Lower leg skin (tissue), 4 donors: ENCODE measurements around the gene TTC38. TPM values are rescaled to one million over a fixed set of nuclear protein-coding genes. Genes with fewer than 3 reads are reported as not detected.
A peak's percentile ranks its signal among the peaks of the same experiment; 100 is the strongest.

Source experiments
- DNase-seq, 2 donors: peaks; one replicate each; pipeline ENCODE4 v3.0.0-alpha.2; 2019; ENCODE audit warnings: low spot score in 2 of 2
- H3K4me3 ChIP-seq: fragments of 200-600 bp; sonication (generic); 2 replicates; pipeline ENCODE4 v1.5.1; 2017; ENCODE audit warnings: mild to moderate bottlenecking, low read depth; ENCODE audit not compliant: poor library complexity, severe bottlenecking
- POLR2A ChIP-seq, 2 donors: fragments of 450-650 bp; IDR thresholded peaks; one replicate each; pipeline ENCODE4 v1.6.1; 2016 to 2017; ENCODE audit warnings: antibody characterized with exemption in 2 of 2, mild to moderate bottlenecking in 1 of 2, moderate library complexity in 1 of 2
- WGBS, 2 donors: methylation state at CpG; one replicate each; pipeline ENCODE4 v1.1.5; 2018; 5-methylcytosine and 5-hydroxymethylcytosine counted together
- intact Hi-C: fragments of 100-400 bp; cut with DNase I; formaldehyde crosslinking; loops from one replicate; pipeline ENCODE4 v1.15.0; 2023; ENCODE audit warnings: low total_unique reads
- total RNA-seq, 4 donors: library from RNA; depleted of rRNA; stranded (reverse); fragments of >200 nt; gene quantifications; one replicate each; pipeline ENCODE4 v1.1.0, GENCODE V29; 2016
- TF ChIP-seq, protein P1 (sequence below), 3 donors: fragments of 450-650 bp; IDR thresholded peaks; one replicate each; pipeline ENCODE4 v1.5.1; 2016; ENCODE audit warnings: antibody characterized with exemption in 3 of 3, mild to moderate bottlenecking in 3 of 3, moderate library complexity in 2 of 3

TTC38 gene
- total RNA-seq, 4 donors from 2014 or later = 19.1 to 44.7 (median 22.0) TPM

DNA sequence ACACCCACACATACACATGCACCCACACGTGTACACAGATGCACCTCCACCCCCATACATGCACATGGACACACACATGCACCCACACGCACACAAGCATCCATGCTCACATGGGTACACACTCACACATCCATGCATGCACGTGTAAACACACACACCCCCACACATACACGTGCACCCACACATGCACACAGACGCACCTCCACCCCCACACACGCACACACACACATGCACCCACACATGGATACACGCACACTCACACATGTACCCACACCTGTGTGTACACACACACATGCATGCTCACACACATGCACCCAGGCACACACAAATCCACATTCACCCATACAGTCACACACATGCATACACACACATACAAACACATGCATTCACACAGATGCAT, 42.2 kb upstream of the TTC38 start:
- TF ChIP-seq, protein P1, sequence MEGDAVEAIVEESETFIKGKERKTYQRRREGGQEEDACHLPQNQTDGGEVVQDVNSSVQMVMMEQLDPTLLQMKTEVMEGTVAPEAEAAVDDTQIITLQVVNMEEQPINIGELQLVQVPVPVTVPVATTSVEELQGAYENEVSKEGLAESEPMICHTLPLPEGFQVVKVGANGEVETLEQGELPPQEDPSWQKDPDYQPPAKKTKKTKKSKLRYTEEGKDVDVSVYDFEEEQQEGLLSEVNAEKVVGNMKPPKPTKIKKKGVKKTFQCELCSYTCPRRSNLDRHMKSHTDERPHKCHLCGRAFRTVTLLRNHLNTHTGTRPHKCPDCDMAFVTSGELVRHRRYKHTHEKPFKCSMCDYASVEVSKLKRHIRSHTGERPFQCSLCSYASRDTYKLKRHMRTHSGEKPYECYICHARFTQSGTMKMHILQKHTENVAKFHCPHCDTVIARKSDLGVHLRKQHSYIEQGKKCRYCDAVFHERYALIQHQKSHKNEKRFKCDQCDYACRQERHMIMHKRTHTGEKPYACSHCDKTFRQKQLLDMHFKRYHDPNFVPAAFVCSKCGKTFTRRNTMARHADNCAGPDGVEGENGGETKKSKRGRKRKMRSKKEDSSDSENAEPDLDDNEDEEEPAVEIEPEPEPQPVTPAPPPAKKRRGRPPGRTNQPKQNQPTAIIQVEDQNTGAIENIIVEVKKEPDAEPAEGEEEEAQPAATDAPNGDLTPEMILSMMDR (IDR thresholded peaks at IDR 0.05) = no peak
- no peak for TF ChIP-seq POLR2A (IDR thresholded peaks at IDR 0.05)
- intact Hi-C loops = no loop called here
- WGBS, 2 donors = 87 to 91% methylated on average over 7 of the region's 7 CpGs
- DNase-seq = no peak
- no peak overlapping the region for H3K4me3 ChIP-seq

DNA sequence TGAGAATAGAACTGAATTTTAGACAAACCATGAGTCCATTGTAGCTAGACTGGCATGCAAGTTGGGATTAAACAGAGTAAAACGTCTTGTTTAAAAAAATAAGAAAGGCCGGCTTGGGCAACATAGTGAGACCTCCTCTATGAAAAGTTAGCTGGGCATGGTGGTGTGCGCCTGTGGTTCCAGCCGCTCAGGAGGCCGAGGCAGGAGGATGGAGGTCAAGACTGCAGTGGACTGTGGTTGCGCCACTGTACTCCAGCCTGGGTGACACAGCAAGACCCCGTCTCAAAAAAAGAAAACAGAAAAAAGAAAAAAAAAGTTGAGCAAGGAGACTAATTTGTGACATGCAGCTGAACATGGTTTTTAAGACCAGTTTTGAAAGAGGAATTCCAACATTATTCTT, 41.2 kb upstream of the TTC38 start:
- no peak overlapping the region for H3K4me3 ChIP-seq
- 94 to 96% methylated on average over 7 of the region's 7 CpGs for WGBS, 2 donors
- TF ChIP-seq POLR2A (IDR thresholded peaks at IDR 0.05) = no peak
- TF ChIP-seq, protein P1 (IDR thresholded peaks at IDR 0.05) = no peak
- intact Hi-C loops = no loop called here
- DNase-seq = no peak

DNA sequence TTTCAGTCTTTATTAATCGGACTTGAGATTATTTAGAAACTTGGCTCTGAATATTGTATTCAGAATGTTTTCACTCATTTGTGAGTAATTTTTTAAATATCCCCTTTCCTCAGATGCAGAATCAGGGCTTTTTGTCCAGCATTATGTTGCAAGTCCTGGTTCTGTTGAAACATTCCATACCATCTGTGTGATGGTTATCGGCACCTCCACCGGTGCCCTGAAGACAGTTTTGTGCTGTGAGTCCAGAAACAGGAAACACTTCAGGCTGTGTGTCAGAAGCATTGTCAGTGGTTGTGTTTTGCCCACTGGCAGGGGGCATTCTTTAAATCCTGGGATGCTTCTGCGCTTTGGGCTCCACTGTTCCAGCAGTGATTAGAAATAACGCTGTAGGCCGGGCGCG, 38.1 kb upstream of the TTC38 start:
- no peak overlapping the region for H3K4me3 ChIP-seq
- WGBS, 2 donors = 94 to 96% methylated on average over 8 of the region's 8 CpGs
- intact Hi-C loops = no loop called here
- TF ChIP-seq, protein P1 (IDR thresholded peaks at IDR 0.05) = no peak
- TF ChIP-seq POLR2A (IDR thresholded peaks at IDR 0.05) = no peak
- no peak for DNase-seq

DNA sequence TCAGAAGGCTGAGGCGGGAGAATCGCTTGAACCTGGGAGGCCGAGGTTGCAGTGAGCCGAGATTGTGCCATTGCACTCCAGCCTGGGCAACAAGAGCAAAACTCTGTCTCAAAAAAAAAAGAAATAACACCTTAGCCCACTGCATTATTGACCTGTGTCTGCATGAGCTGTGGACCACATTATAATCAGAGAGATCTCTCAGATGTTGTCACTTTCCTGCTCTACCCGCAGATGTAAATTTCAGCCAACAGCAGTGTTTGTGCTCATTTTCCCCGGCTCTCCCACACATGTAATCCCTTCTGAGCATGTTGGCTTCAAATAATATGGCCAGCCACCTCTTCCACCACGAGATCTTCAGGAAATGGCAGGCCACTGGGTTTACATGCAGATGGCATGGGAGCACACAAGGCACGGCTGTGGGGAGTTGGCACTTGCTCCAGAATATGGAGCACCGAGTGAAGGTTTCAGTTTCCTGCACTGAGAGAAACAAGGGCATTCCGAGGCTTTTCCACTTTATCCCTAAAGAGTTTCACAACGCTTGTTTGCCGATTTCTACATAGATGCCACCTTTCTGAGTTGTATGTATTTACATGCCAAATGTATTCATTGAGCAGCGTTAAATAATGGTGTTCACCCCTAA, 37.4 kb upstream of the TTC38 start:
- DNase-seq = no peak
- WGBS, 2 donors = 86 to 91% methylated on average over 13 of the region's 13 CpGs
- intact Hi-C loops = no loop called here
- H3K4me3 ChIP-seq = no peak overlapping the region
- TF ChIP-seq POLR2A (IDR thresholded peaks at IDR 0.05) = no peak
- TF ChIP-seq, protein P1 (IDR thresholded peaks at IDR 0.05) = no peak

DNA sequence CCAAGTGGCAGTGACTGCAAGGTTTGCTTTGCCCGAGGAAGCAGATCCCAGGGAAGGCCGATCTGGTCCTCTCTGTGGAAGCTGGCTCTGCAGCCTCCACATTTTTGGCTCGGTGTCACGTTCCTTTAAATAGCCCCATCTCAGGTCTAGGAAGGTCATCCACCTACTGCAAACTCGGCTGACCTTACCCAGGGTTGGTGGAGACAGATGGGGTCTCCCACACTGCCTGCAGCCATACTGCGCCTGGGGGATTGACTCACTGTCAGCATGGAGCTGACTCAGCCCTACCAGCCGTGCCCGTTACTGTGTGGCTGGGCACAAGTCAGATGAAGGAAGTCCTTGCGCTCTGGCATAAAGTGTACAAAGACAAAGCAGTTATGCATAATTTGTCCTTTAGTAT, 34.6 kb upstream of the TTC38 start:
- DNase-seq = peak in 1 of 2 donors; percentile 30
- H3K4me3 ChIP-seq = no peak overlapping the region
- intact Hi-C loops = no loop called here
- TF ChIP-seq, protein P1 (IDR thresholded peaks at IDR 0.05) = no peak
- no peak for TF ChIP-seq POLR2A (IDR thresholded peaks at IDR 0.05)
- 57% methylated on average over 9 of the region's 9 CpGs for whole genome bisulfite sequencing, 2 donors

DNA sequence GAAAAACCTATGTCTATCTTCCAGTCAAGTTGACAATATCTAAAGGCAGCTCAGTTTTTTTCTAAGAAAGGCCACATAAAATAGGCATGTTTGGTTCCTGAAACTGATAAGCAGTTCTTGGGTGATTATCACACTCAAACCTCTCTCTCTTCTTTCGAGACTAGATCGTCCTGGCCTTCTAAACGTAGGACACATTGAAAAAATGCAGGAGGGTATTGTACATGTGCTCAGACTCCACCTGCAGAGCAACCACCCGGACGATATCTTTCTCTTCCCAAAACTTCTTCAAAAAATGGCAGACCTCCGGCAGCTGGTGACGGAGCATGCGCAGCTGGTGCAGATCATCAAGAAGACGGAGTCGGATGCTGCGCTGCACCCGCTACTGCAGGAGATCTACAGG, 32.8 kb upstream of the TTC38 start:
- no peak for DNase-seq
- TF ChIP-seq, protein P1 (IDR thresholded peaks at IDR 0.05) = no peak
- TF ChIP-seq POLR2A (IDR thresholded peaks at IDR 0.05) = no peak
- H3K4me3 ChIP-seq = no peak overlapping the region
- intact Hi-C loops = no loop called here
- 91 to 96% methylated on average over 12 of the region's 12 CpGs for WGBS, 2 donors
